RWPE1 (cell line): ENCODE data around the gene SEMA3A.

Source experiments
- CTCF ChIA-PET: fragments of 350-600 bp; sonication (Branson Sonifier 250); formaldehyde crosslinking; extraction: SDS; loops from one replicate; lab custom pipeline; 2021; lab: Yijun Ruan, JAX
- POLR2A ChIA-PET: fragments of 400-600 bp; formaldehyde crosslinking; extraction: SDS; loops from one replicate; lab custom pipeline; 2020; ENCODE audit warnings: antibody characterized with exemption; ENCODE audit not compliant: low non-redundant PET; lab: Yijun Ruan, JAX
- DNase-seq: peaks from one replicate; pipeline ENCODE4 v3.0.0; 2012; ENCODE audit warnings: low spot score
- H3K27ac ChIP-seq: fragments of 450-650 bp; 2 replicates; pipeline ENCODE4 v1.5.1; 2017
- TF ChIP-seq, protein P1 (sequence below): fragments of 450-650 bp; conservative IDR thresholded peaks from 2 replicates; pipeline ENCODE4 v1.5.1; 2017; ENCODE audit warnings: low read depth, mild to moderate bottlenecking

The SEMA3A gene

DNA sequence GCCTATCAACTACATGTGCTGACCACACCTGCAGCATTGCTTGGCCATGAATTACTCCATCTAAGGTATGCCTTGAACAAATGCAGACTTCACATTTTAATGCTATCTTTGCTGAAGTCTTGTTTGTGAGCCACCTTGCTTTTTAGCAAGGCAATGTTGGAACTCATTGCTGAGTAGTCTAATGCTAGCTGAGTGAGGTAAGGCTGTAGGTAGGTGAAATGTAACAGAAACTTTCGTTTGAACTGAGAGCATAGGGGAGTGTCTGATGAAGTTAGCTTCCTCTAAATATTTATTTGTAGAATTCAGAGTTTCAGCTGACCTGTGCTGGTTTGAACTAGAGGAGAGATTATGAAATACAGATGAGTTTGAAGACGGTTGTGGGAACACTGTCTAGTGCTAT is 238.5 kb downstream of the SEMA3A start:
- no peak overlapping the region for H3K27ac ChIP-seq
- POLR2A ChIA-PET: no interaction called here
- no peak for DNase-seq
- TF ChIP-seq, protein P1, sequence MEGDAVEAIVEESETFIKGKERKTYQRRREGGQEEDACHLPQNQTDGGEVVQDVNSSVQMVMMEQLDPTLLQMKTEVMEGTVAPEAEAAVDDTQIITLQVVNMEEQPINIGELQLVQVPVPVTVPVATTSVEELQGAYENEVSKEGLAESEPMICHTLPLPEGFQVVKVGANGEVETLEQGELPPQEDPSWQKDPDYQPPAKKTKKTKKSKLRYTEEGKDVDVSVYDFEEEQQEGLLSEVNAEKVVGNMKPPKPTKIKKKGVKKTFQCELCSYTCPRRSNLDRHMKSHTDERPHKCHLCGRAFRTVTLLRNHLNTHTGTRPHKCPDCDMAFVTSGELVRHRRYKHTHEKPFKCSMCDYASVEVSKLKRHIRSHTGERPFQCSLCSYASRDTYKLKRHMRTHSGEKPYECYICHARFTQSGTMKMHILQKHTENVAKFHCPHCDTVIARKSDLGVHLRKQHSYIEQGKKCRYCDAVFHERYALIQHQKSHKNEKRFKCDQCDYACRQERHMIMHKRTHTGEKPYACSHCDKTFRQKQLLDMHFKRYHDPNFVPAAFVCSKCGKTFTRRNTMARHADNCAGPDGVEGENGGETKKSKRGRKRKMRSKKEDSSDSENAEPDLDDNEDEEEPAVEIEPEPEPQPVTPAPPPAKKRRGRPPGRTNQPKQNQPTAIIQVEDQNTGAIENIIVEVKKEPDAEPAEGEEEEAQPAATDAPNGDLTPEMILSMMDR: no peak
- CTCF ChIA-PET: interaction anchor here (0.7 kb wide), 1 partner anchor 1044 kb away, joined by 3 read pairs; no protein-coding TSS in a partner anchor

DNA sequence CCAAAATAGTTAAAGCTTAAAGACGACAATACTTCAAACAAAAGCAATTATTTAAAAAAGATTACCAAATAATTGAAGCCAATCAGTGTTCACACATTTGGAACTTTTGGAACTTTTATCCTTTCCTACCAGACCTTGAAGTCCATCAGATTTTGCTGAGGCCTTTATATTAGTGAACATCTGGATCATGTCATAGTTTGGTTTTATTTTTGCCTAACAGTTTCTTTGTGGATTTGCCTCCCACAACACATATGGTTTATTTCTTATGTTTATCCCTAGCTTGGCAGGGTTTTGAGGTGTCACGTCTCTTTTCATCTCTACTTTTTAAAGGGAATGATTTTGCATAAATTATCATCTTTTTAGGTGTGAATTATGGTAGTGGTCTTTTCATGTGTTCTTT is 242.4 kb downstream of the SEMA3A start:
- ChIA-PET CTCF (no interaction called here), POLR2A (no interaction called here)
- no peak for DNase-seq
- TF ChIP-seq, protein P1: no peak
- H3K27ac ChIP-seq: no peak overlapping the region

DNA sequence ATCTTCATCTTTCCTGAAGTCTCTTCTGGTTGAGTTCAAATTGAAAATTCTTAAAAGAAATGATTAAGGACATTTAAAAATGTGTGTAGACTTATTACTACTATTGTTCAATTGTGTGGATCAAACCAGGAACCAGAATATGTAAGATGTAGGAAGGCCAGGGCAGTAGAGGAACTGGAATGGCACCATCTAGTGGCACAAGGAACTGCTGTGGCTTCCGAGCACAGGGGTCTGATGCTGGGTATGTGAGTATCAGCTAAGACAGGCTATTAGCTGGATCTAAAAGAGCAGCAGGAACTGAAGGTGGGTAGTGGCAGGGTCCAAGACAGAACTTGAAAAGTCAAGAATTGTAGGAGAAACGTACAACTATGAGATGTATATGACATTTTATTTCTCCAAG is 247.3 kb downstream of the SEMA3A start:
- CTCF ChIA-PET: interaction anchor here (0.6 to 1.1 kb wide), 3 partner anchors 11 to 13 kb away, joined by 3 to 5 read pairs (median 3); no protein-coding TSS in a partner anchor
- TF ChIP-seq, protein P1: peak; percentile 19; the same call in 1 of the 2 replicates
- DNase-seq: no peak
- no peak overlapping the region for H3K27ac ChIP-seq
- POLR2A ChIA-PET: no interaction called here

DNA sequence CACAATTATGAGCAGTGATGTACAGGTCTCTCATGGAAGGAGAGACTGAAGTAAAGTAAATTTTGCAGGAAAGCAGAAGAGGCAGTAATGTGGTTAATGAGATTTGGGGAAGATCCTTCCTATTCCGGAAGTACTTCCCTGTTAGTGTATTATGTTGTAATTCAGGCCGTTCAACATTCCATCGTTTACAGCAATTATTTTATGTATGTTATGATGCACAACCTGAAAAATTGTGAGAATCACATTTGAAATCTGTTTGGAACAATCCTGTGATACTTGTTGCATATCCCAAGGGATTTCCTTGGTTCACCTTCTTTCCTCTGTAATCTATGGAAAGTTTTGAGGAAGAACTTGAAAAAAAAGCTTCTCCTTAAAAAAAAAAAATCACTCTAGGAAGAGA is 247.8 kb downstream of the SEMA3A start:
- ChIA-PET POLR2A (no interaction called here), CTCF (no interaction called here)
- no peak for DNase-seq
- TF ChIP-seq, protein P1: no peak
- no peak overlapping the region for H3K27ac ChIP-seq

DNA sequence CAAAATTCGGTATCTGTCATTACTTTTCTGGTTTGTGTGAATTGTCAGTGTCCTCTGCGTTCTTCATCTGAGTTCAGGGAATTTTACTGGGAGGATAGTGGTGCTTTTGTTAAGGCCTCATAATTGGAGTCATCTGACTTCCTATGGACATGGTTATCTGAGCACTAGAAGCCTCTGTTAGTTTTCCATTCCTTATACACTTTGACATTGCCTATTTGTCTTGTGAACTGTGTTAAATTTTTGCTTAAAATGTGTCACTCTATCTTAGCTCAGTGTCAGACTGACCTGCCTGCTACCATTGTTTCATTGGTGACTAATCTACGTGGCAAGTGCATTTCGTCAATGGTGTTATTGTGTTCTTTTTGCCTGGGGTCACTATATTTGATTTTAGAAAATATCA is 253.3 kb downstream of the SEMA3A start:
- DNase-seq: no peak
- CTCF ChIA-PET: no interaction called here

DNA sequence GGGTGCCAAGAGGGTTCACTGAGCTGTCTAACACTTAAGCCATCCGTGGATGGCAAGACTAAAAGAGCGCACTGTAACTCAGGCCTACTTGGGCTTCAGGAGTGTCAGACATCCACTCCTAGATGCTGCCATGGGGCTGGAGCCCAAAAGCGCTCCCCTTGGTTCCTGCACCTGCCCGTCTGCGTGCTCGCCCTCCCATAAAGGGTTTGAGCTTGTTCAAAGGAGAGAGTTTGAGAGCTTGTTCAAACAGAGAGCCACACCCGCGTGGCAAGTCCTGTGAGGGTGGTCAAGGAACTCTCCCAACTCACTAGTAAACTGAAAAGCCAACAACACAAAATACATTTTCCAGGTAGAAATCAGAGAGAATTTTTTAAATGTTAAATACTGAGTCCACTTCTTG is 256.7 kb downstream of the SEMA3A start:
- POLR2A ChIA-PET: no interaction called here
- no peak for DNase-seq
- TF ChIP-seq, protein P1: no peak
- CTCF ChIA-PET: no interaction called here
- no peak overlapping the region for H3K27ac ChIP-seq

More for the DNA sequence above, 253.3 kb downstream of the SEMA3A start:
- TF ChIP-seq, protein P1: no peak
- POLR2A ChIA-PET: no interaction called here
- H3K27ac ChIP-seq: no peak overlapping the region
